ENCODE measurements around the gene NPR2.

GRCh38 chr9:35820076-35820475 lies 28.7 kb downstream of the NPR2 start:
- TF ChIP-seq CTCF (IDR thresholded peaks at IDR 0.05; ENCODE audit: borderline replicate concordance, extremely low read depth, low read length, poor library complexity, severe bottlenecking), result no peak
- TF ChIP-seq EZH2 (IDR thresholded peaks at IDR 0.05; ENCODE audit: borderline replicate concordance, low read depth, low read length, severe bottlenecking), result no peak

Measured in DND-41 (cell line).